ENCODE data around the gene SP140.

The SP140 gene

GRCh38 chr2:230346921-230347533, 121.5 kb downstream of the SP140 start:
- H3K27ac ChIP-seq: no peak overlapping the region
- no peak for TF ChIP-seq CTCF (conservative IDR thresholded peaks at IDR 0.05)

GRCh38 chr2:230347659-230348305, 122.2 kb downstream of the SP140 start:
- no peak overlapping the region for H3K27ac ChIP-seq
- TF ChIP-seq CTCF (conservative IDR thresholded peaks at IDR 0.05): no peak

DNA sequence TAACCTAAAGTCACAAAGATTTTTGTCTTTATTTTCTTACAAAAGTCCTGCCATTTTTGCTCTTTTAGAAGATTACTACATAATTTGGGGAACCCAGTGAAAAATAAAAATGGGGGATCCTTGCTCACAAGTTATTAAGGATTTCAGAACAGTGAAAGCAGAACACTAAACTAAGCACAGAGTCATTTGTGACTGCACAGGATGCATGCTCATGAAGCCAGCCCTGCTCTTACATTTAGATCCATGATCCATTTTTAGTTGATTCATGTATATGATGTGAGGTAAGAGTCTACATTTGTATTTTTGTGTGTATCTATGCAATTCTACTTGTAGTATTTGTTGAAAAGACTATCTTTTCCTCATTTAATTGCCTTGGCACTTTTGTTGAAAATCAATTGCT, 123.3 kb downstream of the SP140 start:
- no peak overlapping the region for H3K27ac ChIP-seq
- TF ChIP-seq CTCF (conservative IDR thresholded peaks at IDR 0.05): no peak

DNA sequence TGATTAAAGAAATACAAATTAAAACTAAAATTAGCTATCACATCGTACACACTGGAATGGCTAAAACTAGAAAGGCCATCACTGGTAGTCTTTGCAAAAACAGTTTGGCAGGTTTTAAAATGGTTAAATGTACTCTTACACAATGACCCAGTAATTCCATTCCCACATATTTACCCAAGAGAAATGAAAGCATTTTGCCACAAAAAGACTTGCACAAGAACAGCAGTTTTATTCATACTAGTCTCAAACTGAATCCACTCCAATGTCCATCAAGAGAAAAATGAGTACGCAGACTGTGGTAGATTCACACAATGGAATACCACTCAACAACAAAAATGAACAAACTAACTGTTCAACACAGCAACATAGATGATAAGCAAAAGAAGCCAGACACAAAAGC, 130.5 kb downstream of the SP140 start:
- no peak for TF ChIP-seq CTCF (conservative IDR thresholded peaks at IDR 0.05)
- no peak overlapping the region for H3K27ac ChIP-seq

DNA sequence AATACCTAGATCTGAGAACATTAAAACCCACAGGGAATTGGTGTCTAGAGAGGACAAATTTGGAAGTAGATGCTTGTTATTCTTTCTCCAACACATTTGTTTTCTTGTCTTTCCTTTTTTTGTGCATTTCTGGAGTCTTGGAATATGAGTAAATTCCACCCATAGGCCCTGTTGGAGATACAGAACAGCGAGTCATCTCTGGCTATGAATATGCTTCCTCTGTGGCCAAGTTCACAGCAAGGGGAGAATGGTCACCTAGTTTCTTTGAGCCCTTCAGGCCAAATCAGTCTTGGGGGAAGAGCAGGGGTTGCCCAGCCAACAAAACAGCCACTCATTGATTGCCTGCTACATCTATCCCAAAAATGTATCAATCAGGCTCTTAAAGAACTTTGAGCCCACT, 132.8 kb downstream of the SP140 start:
- no peak overlapping the region for H3K27ac ChIP-seq
- TF ChIP-seq CTCF (conservative IDR thresholded peaks at IDR 0.05): no peak

GRCh38 chr2:230360028-230360427, 134.5 kb downstream of the SP140 start:
- TF ChIP-seq CTCF (conservative IDR thresholded peaks at IDR 0.05): no peak
- no peak overlapping the region for H3K27ac ChIP-seq

DNA sequence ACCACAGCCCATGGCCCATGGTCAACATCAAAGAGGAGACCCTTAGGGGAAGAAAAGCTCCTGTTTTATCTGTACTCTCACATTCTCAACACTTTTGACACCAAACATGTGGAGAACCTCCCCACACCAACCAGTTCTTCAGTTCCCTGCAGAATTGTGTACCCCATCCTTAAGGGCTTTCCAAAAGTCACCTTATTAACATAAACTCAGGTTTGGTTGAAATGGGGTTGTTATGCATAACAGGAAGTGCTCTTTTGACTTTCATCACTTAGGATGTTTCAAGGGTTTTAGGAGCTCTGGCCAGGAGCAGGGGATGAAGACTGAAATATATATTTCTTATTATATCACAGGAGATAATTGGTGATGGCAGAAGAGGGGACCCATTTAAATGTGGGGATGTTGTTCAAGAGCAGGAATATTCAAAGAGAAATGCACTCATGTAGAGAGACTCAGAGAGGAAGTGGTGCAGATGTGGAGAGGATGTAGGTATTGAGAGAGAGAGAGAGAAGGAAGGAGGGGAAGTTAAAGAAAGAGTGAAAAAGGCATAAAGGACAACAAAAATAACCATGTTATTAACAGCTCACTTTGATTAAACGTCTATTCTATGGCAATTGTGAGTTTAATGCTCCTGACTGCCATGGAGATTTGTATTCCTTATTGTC, 136.6 kb downstream of the SP140 start:
- H3K27ac ChIP-seq: no peak overlapping the region
- no peak for TF ChIP-seq CTCF (conservative IDR thresholded peaks at IDR 0.05)
